MM.1S (cell line): Measurements from ENCODE around the gene PRR5.

Experiments used
- CTCF ChIP-seq: fragments of 300-600 bp; sonication (generic); IDR thresholded peaks from 2 replicates; pipeline ENCODE4 v1.5.1; 2016; ENCODE audit warnings: antibody characterized with exemption, low read length, mixed read lengths
- EZH2 ChIP-seq: fragments of 300-600 bp; sonication (generic); optimal IDR thresholded peaks from 2 replicates; pipeline ENCODE3; 2017; ENCODE audit warnings: low read depth, mild to moderate bottlenecking, antibody characterized with exemption, low read length, mixed read lengths
- EZH2phosphoT487 ChIP-seq: fragments of 300-600 bp; sonication (generic); IDR thresholded peaks from 2 replicates; pipeline ENCODE4 v1.6.1; 2018; ENCODE audit warnings: antibody characterized with exemption, low read length

GRCh38 chr22:44676441-44677352, 25.3 kb upstream of the PRR5 start:
- TF ChIP-seq CTCF = no peak
- no peak for TF ChIP-seq EZH2
- TF ChIP-seq EZH2phosphoT487 = no peak
